WTC11 (cell line): Measurements from ENCODE around the gene WDR72. TPM values are rescaled to one million over a fixed set of nuclear protein-coding genes. Genes with fewer than 3 reads are reported as not detected.

Source experiments
- ATAC-seq: fragments of 200-7000 bp; cut with Tn5 transposase; 2 replicates; pipeline ENCODE4 v1.10.0; 2021; ENCODE audit warnings: mild to moderate bottlenecking, moderate library complexity
- CTCF ChIA-PET: fragments of 300-600 bp; sonication (Branson Sonifier 250); formaldehyde crosslinking; loops from one replicate; lab custom pipeline; 2021; ENCODE audit warnings: antibody characterized with exemption; lab: Charles Lee
- POLR2A ChIA-PET: fragments of 350-600 bp; sonication (Branson Sonifier 250); formaldehyde crosslinking; loops from one replicate; lab custom pipeline; 2021; ENCODE audit warnings: antibody characterized with exemption; lab: Charles Lee
- DNase-seq: peaks from one replicate; pipeline ENCODE4 v3.0.0; 2021; ENCODE audit warnings: low spot score
- H3K27ac Mint-ChIP-seq: 2 replicates; pipeline ENCODE4 v1.8.0; 2021; ENCODE audit warnings: mixed read lengths
- H3K27me3 Mint-ChIP-seq: 2 replicates; pipeline ENCODE4 v1.8.0; 2021; ENCODE audit warnings: low read depth, mild to moderate bottlenecking, moderate library complexity, mixed read lengths
- H3K36me3 Mint-ChIP-seq: 2 replicates; pipeline ENCODE4 v1.8.0; 2021; ENCODE audit warnings: mixed read lengths
- H3K4me1 Mint-ChIP-seq: 2 replicates; pipeline ENCODE4 v1.8.0; 2022; ENCODE audit warnings: mixed read lengths
- H3K4me3 Mint-ChIP-seq: 2 replicates; pipeline ENCODE4 v1.8.0; 2021; ENCODE audit warnings: mild to moderate bottlenecking, moderate library complexity, mixed read lengths
- H3K9me3 Mint-ChIP-seq: 2 replicates; pipeline ENCODE4 v1.8.0; 2021; ENCODE audit warnings: mixed read lengths
- AFF4 ChIP-seq: sonication (generic); formaldehyde crosslinking; IDR thresholded peaks from 2 replicates; pipeline ENCODE4 v1.8.1; 2023; ENCODE audit warnings: mild to moderate bottlenecking, missing genetic modification reagents, borderline replicate concordance
- AR ChIP-seq: fragments of 250-450 bp; sonication (Bioruptor Pico); IDR thresholded peaks from 2 replicates; pipeline ENCODE4 v1.9.0; 2021; ENCODE audit warnings: mild to moderate bottlenecking
- ATF2 ChIP-seq: sonication (generic); formaldehyde crosslinking; IDR thresholded peaks from 2 replicates; pipeline ENCODE4 v1.8.1; 2022; ENCODE audit warnings: low read depth, missing genetic modification reagents, borderline replicate concordance
- CTCF ChIP-seq: fragments of 200-600 bp; IDR thresholded peaks from 2 replicates; pipeline ENCODE4 v1.8.0; 2022; ENCODE audit warnings: antibody characterized with exemption
- ERG ChIP-seq: fragments of 250-450 bp; sonication (Bioruptor Pico); IDR thresholded peaks from 2 replicates; pipeline ENCODE4 v1.8.0; 2021; ENCODE audit warnings: mild to moderate bottlenecking
- FOXP1 ChIP-seq: sonication (generic); formaldehyde crosslinking; IDR thresholded peaks from 2 replicates; pipeline ENCODE4 v1.8.0; 2022; ENCODE audit warnings: missing genetic modification reagents, mild to moderate bottlenecking, moderate library complexity, borderline replicate concordance
- IRF1 ChIP-seq: sonication (generic); formaldehyde crosslinking; IDR thresholded peaks from 2 replicates; pipeline ENCODE4 v1.8.0; 2023; ENCODE audit warnings: missing genetic modification reagents
- NFATC4 ChIP-seq: fragments of 250-450 bp; sonication (Bioruptor Pico); IDR thresholded peaks from 2 replicates; pipeline ENCODE4 v1.9.0; 2021; ENCODE audit warnings: mild to moderate bottlenecking
- NR3C1 ChIP-seq: sonication (generic); formaldehyde crosslinking; conservative IDR thresholded peaks from 2 replicates; pipeline ENCODE4 v1.8.1; 2023; ENCODE audit warnings: low read depth, mild to moderate bottlenecking, missing genetic modification reagents
- SMAD4 ChIP-seq: sonication (generic); formaldehyde crosslinking; IDR thresholded peaks from 2 replicates; pipeline ENCODE4 v1.8.0; 2022; ENCODE audit warnings: mild to moderate bottlenecking, missing genetic modification reagents
- SOX15 ChIP-seq: fragments of 250-450 bp; sonication (Bioruptor Pico); IDR thresholded peaks from 2 replicates; pipeline ENCODE4 v1.9.0; 2021; ENCODE audit warnings: mild to moderate bottlenecking
- USF2 ChIP-seq: sonication (generic); formaldehyde crosslinking; IDR thresholded peaks from 2 replicates; pipeline ENCODE4 v1.8.1; 2023; ENCODE audit warnings: mild to moderate bottlenecking, missing genetic modification reagents, moderate library complexity
- ZNF138 ChIP-seq: sonication (generic); formaldehyde crosslinking; conservative IDR thresholded peaks from 2 replicates; pipeline ENCODE4 v1.8.1; 2022; ENCODE audit warnings: mild to moderate bottlenecking, moderate library complexity, missing genetic modification reagents
- ZNF317 ChIP-seq: sonication (generic); formaldehyde crosslinking; IDR thresholded peaks from 2 replicates; pipeline ENCODE4 v1.8.1; 2023; ENCODE audit warnings: low read depth, mild to moderate bottlenecking, moderate library complexity, missing genetic modification reagents, borderline replicate concordance
- ZNF423 ChIP-seq: fragments of 250-450 bp; sonication (Bioruptor Pico); IDR thresholded peaks from 2 replicates; pipeline ENCODE4 v2.1.2; 2022; ENCODE audit warnings: mild to moderate bottlenecking, moderate library complexity
- total RNA-seq: library from RNA; stranded (reverse); gene quantifications from 3 replicates; pipeline ENCODE4 v1.2.3, GENCODE V29; 2021
- TF ChIP-seq, protein P1 (sequence below): sonication (generic); formaldehyde crosslinking; IDR thresholded peaks from 2 replicates; pipeline ENCODE4 v1.8.1; 2023; ENCODE audit warnings: mild to moderate bottlenecking, missing genetic modification reagents, moderate library complexity

Gene WDR72
- total RNA-seq, 1 experiment from 2014 or later, result 8.6 TPM

- no peaks in the 10 kb centered on the region for H3K4me1 Mint-ChIP-seq
- DNase-seq, result no peak
- ATAC-seq, result no peak
- no peak overlapping the region for H3K4me3 Mint-ChIP-seq
- no peaks in the 10 kb centered on the region for H3K27me3 Mint-ChIP-seq
- H3K27ac Mint-ChIP-seq, result no peak overlapping the region
- peaks cover 9% of the 10 kb centered on the region for H3K9me3 Mint-ChIP-seq
- TF ChIP-seq IRF1, result no peak
- CTCF ChIA-PET, result no interaction called here
- POLR2A ChIA-PET, result no interaction called here
- no peaks in the 10 kb centered on the region for H3K36me3 Mint-ChIP-seq
Measured at GRCh38 chr15:53573091-53573490, 186.4 kb downstream of the WDR72 start.

GRCh38 chr15:53569751-53570480, 189.5 kb downstream of the WDR72 start:
- no peaks in the 10 kb centered on the region for H3K27me3 Mint-ChIP-seq
- H3K27ac Mint-ChIP-seq, result no peak overlapping the region
- DNase-seq, result no peak
- H3K4me3 Mint-ChIP-seq, result no peak overlapping the region
- H3K36me3 Mint-ChIP-seq, result no peaks in the 10 kb centered on the region
- ATAC-seq, result no peak
- H3K4me1 Mint-ChIP-seq, result no peaks in the 10 kb centered on the region
- TF ChIP-seq AR (CRISPR knock-in tag), result no peak
- TF ChIP-seq, protein P1, sequence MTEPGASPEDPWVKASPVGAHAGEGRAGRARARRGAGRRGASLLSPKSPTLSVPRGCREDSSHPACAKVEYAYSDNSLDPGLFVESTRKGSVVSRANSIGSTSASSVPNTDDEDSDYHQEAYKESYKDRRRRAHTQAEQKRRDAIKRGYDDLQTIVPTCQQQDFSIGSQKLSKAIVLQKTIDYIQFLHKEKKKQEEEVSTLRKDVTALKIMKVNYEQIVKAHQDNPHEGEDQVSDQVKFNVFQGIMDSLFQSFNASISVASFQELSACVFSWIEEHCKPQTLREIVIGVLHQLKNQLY (CRISPR knock-in tag), result no peak
- TF ChIP-seq ATF2 (CRISPR knock-in tag), result no peak
- no peak for TF ChIP-seq ZNF317 (CRISPR knock-in tag)
- TF ChIP-seq NR3C1 (CRISPR knock-in tag), result no peak
- no peak for TF ChIP-seq ZNF138 (CRISPR knock-in tag)
- no peak for TF ChIP-seq SMAD4 (CRISPR knock-in tag)
- no peak for TF ChIP-seq ERG (CRISPR knock-in tag)
- ChIA-PET CTCF (no interaction called here), POLR2A (no interaction called here)
- peaks cover 9% of the 10 kb centered on the region for H3K9me3 Mint-ChIP-seq

DNA sequence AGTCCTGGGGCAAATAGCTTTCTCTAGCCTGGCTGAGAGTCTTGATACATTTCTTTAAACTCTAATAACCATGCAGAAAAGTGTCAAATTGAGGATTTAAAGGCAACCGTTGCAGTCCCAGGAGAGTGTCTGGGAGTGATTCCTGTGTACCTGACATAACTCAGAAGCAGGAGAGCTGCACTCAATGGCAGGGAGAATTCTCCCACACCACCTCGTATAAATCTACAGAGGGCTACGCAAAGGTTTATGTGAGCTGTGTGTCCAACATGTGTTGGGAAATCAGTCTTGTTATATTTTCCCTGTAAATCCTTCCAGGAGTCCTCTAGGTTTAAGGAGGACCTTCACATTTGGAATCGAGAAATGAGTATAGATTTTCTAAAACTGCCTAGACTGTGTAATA, 192.6 kb downstream of the WDR72 start:
- Mint-ChIP-seq H3K4me3 (no peak overlapping the region), H3K36me3 (no peaks in the 10 kb centered on the region), H3K27ac (no peak overlapping the region), H3K27me3 (no peaks in the 10 kb centered on the region), H3K9me3 (peaks cover 9% of the 10 kb centered on the region), H3K4me1 (peaks cover 7% of the 10 kb centered on the region)
- CTCF ChIA-PET, result interaction anchor here (1.5 kb wide), 1 partner anchor 12 kb away, joined by 3 read pairs; no protein-coding TSS in a partner anchor
- ATAC-seq, result no peak
- POLR2A ChIA-PET, result interaction anchor here (0.6 to 1.0 kb wide), 2 partner anchors 92 to 1450 kb away, joined by 3 to 7 read pairs; no protein-coding TSS in a partner anchor
- no peak for DNase-seq
- no peak for TF ChIP-seq FOXP1
- TF ChIP-seq CTCF, result no peak
- no peak for TF ChIP-seq SOX15 (CRISPR knock-in tag)
- no peak for TF ChIP-seq USF2
- TF ChIP-seq NFATC4 (CRISPR knock-in tag), result no peak
- no peak for TF ChIP-seq ZNF423 (CRISPR knock-in tag)
- no peak for TF ChIP-seq AFF4
- no peak for TF ChIP-seq ZNF317 (CRISPR knock-in tag)
